GM18499 (cell line): ENCODE data around the gene TCFL5.

ENCODE experiments used
- ATAC-seq: cut with Tn5 transposase; IDR thresholded peaks from one replicate; pipeline ENCODE4 v1.9.1; 2021; ENCODE audit warnings: moderate number of reproducible peaks; ENCODE audit not compliant: insufficient read depth, unreplicated experiment

Gene TCFL5

GRCh38 chr20:62825986-62826645 is 35.5 kb downstream of the TCFL5 start:
- no peak for ATAC-seq

GRCh38 chr20:62825333-62825985 is 36.2 kb downstream of the TCFL5 start:
- no peak for ATAC-seq

- no peak for ATAC-seq
Measured at GRCh38 chr20:62824476-62825332, 36.9 kb downstream of the TCFL5 start.

GRCh38 chr20:62823688-62824475 is 37.7 kb downstream of the TCFL5 start:
- no peak for ATAC-seq

- no peak for ATAC-seq
Measured at GRCh38 chr20:62822788-62823651, 38.6 kb downstream of the TCFL5 start.

- ATAC-seq: no peak
Measured at GRCh38 chr20:62822239-62822787, 39.3 kb downstream of the TCFL5 start.

- no peak for ATAC-seq
Measured at GRCh38 chr20:62821726-62822210, 39.9 kb downstream of the TCFL5 start.

- no peak for ATAC-seq
Measured at GRCh38 chr20:62820962-62821725, 40.5 kb downstream of the TCFL5 start.

- no peak for ATAC-seq
Measured at GRCh38 chr20:62820208-62820961, 41.2 kb downstream of the TCFL5 start.

- no peak for ATAC-seq
Measured at GRCh38 chr20:62819494-62820174, 42.0 kb downstream of the TCFL5 start.

- no peak for ATAC-seq
Measured at GRCh38 chr20:62818592-62819493, 42.8 kb downstream of the TCFL5 start.

GRCh38 chr20:62817975-62818591 is 43.5 kb downstream of the TCFL5 start:
- ATAC-seq: no peak

GRCh38 chr20:62816884-62817873 is 44.4 kb downstream of the TCFL5 start, which contains the start of gene COL9A3:
Gene COL9A3, plus strand, starts transcription at chr20:62817050. Its CDS starts 15 bp downstream, at chr20:62817065.
- ATAC-seq: no peak
